HFFc6 (cell line): ENCODE results near the gene ARAP1. TPM values are rescaled to one million over a fixed set of nuclear protein-coding genes. Genes with fewer than 3 reads are reported as not detected.

Source experiments
- DNase-seq: peaks from one replicate; pipeline ENCODE4 v3.0.0-alpha.2; 2018
- H3K27ac Mint-ChIP-seq: 2 replicates; pipeline ENCODE4 v1.8.0; 2020; ENCODE audit warnings: mild to moderate bottlenecking, mixed read lengths
- H3K27me3 Mint-ChIP-seq: 2 replicates; pipeline ENCODE4 v1.8.0; 2021; ENCODE audit warnings: mild to moderate bottlenecking, moderate library complexity, mixed read lengths; ENCODE audit not compliant: insufficient read depth
- H3K36me3 Mint-ChIP-seq: 2 replicates; pipeline ENCODE4 v1.8.0; 2021; ENCODE audit warnings: low read depth, mixed read lengths
- H3K4me1 Mint-ChIP-seq: 2 replicates; pipeline ENCODE4 v1.8.0; 2020; ENCODE audit warnings: low read depth, mixed read lengths
- H3K4me3 Mint-ChIP-seq: 2 replicates; pipeline ENCODE4 v1.8.0; 2020; ENCODE audit warnings: mild to moderate bottlenecking, moderate library complexity, mixed read lengths
- H3K9me3 Mint-ChIP-seq: 2 replicates; pipeline ENCODE4 v1.8.0; 2020; ENCODE audit warnings: mild to moderate bottlenecking, mixed read lengths
- CTCF ChIP-seq: fragments of 200-600 bp; sonication (generic); IDR thresholded peaks from 2 replicates; pipeline ENCODE4 v1.5.0; 2021; ENCODE audit warnings: antibody characterized with exemption, mild to moderate bottlenecking
- total RNA-seq, 6 experiments: library from RNA; stranded (reverse); fragmentation: NEBNext Ultra II Directional; extraction: Animal tissue kit (Norgen Biotek cat#: 25700); gene quantifications; 2 replicates in 1 of 6; 3 replicates in 5 of 6; pipeline ENCODE4 v1.2.3, GENCODE V29; 2021

ARAP1 gene
- total RNA-seq, 6 experiments from 2014 or later: 42.5 to 49.0 (median 46.8) TPM

GRCh38 chr11:72687326-72687725 is 64.9 kb downstream of the ARAP1 start:
- Mint-ChIP-seq H3K4me3 (no peak overlapping the region), H3K36me3 (no peaks in the 10 kb centered on the region), H3K27ac (no peak overlapping the region), H3K27me3 (peaks cover 4% of the 10 kb centered on the region), H3K4me1 (peaks cover 16% of the 10 kb centered on the region), H3K9me3 (no peaks in the 10 kb centered on the region)
- TF ChIP-seq CTCF: no peak
- no peak for DNase-seq

- Mint-ChIP-seq H3K36me3 (no peaks in the 10 kb centered on the region), H3K27me3 (peaks cover 4% of the 10 kb centered on the region), H3K27ac (no peak overlapping the region; the same call in 1 of the 2 replicates), H3K4me3 (no peak overlapping the region), H3K4me1 (peaks cover 16% of the 10 kb centered on the region), H3K9me3 (no peaks in the 10 kb centered on the region)
- DNase-seq: no peak
- no peak for TF ChIP-seq CTCF
Measured at GRCh38 chr11:72686639-72687220, 65.5 kb downstream of the ARAP1 start.

GRCh38 chr11:72685560-72686480 is 66.4 kb downstream of the ARAP1 start:
- Mint-ChIP-seq H3K36me3 (no peaks in the 10 kb centered on the region), H3K4me1 (peaks cover 16% of the 10 kb centered on the region), H3K9me3 (no peaks in the 10 kb centered on the region), H3K27ac (no peak overlapping the region), H3K4me3 (no peak overlapping the region), H3K27me3 (peaks cover 7% of the 10 kb centered on the region)
- no peak for DNase-seq
- TF ChIP-seq CTCF: no peak

GRCh38 chr11:72684236-72684912 is 67.8 kb downstream of the ARAP1 start:
- no peaks in the 10 kb centered on the region for H3K9me3 Mint-ChIP-seq
- peak overlapping the region; percentile 44; the same call in 1 of the 2 replicates for H3K27ac Mint-ChIP-seq
- H3K4me1 Mint-ChIP-seq: peaks cover 16% of the 10 kb centered on the region
- no peaks in the 10 kb centered on the region for H3K36me3 Mint-ChIP-seq
- peaks cover 13% of the 10 kb centered on the region for H3K27me3 Mint-ChIP-seq
- TF ChIP-seq CTCF: peak; percentile 79
- no peak overlapping the region for H3K4me3 Mint-ChIP-seq
- peak; percentile 65 for DNase-seq

GRCh38 chr11:72683782-72684200 is 68.4 kb downstream of the ARAP1 start:
- H3K27me3 Mint-ChIP-seq: peaks cover 18% of the 10 kb centered on the region
- H3K27ac Mint-ChIP-seq: no peak overlapping the region
- no peak overlapping the region for H3K4me3 Mint-ChIP-seq
- DNase-seq: no peak
- H3K36me3 Mint-ChIP-seq: no peaks in the 10 kb centered on the region
- no peaks in the 10 kb centered on the region for H3K9me3 Mint-ChIP-seq
- peak; percentile 93 for TF ChIP-seq CTCF
- H3K4me1 Mint-ChIP-seq: peaks cover 16% of the 10 kb centered on the region
